Endodermal cell (in vitro differentiated cells): ENCODE data around the gene RNF182. TPM values are rescaled to one million over a fixed set of nuclear protein-coding genes. Genes with fewer than 3 reads are reported as not detected.
"Not testable (repeated sequence)": the region's sequence is repeated elsewhere in the genome, so short reads cannot be mapped to it uniquely, and the experiment has no call there.

ENCODE experiments used
- DNase-seq: peaks from one replicate; pipeline ENCODE4 v3.0.0-alpha.2; 2017
- H3K27ac ChIP-seq: 2 replicates; pipeline ENCODE4 v1.5.1; 2013; ENCODE audit warnings: mild to moderate bottlenecking, low read depth, low read length, moderate library complexity
- H3K27me3 ChIP-seq: 2 replicates; pipeline ENCODE4 v1.6.1; 2013; ENCODE audit warnings: mild to moderate bottlenecking, low read length, moderate library complexity; ENCODE audit not compliant: insufficient read depth, control insufficient read depth, poor library complexity, severe bottlenecking
- H3K36me3 ChIP-seq: 2 replicates; pipeline ENCODE4 v1.7.0; 2013; ENCODE audit warnings: mild to moderate bottlenecking, low read length, moderate library complexity; ENCODE audit not compliant: control insufficient read depth, insufficient read depth
- H3K4me1 ChIP-seq: one replicate; pipeline ENCODE4 v1.7.0; 2013; ENCODE audit warnings: low read length; ENCODE audit not compliant: control insufficient read depth, insufficient read depth
- H3K4me3 ChIP-seq: 2 replicates; pipeline ENCODE4 v1.5.1; 2013; ENCODE audit warnings: mild to moderate bottlenecking, low read length, moderate library complexity
- H3K9ac ChIP-seq: 2 replicates; pipeline ENCODE4 v1.6.1; 2013; ENCODE audit warnings: mild to moderate bottlenecking, low read length, moderate library complexity; ENCODE audit not compliant: poor library complexity, severe bottlenecking; ENCODE audit errors: extremely low read depth
- H3K9me3 ChIP-seq: 2 replicates; pipeline ENCODE4 v1.6.1; 2013; ENCODE audit warnings: mild to moderate bottlenecking, low read length, moderate library complexity; ENCODE audit not compliant: control insufficient read depth
- H3K27ac Mint-ChIP-seq: 2 replicates; pipeline ENCODE4 v1.8.0; 2020; ENCODE audit warnings: mixed read lengths
- H3K27me3 Mint-ChIP-seq: 2 replicates; pipeline ENCODE4 v1.8.0; 2021; ENCODE audit warnings: mild to moderate bottlenecking, mixed read lengths; ENCODE audit not compliant: insufficient read depth
- H3K36me3 Mint-ChIP-seq: 2 replicates; pipeline ENCODE4 v1.8.0; 2020; ENCODE audit warnings: low read depth, mixed read lengths
- H3K4me1 Mint-ChIP-seq: 2 replicates; pipeline ENCODE4 v1.8.0; 2020; ENCODE audit warnings: mixed read lengths
- H3K4me3 Mint-ChIP-seq: 2 replicates; pipeline ENCODE4 v1.8.0; 2020; ENCODE audit warnings: mild to moderate bottlenecking, moderate library complexity, mixed read lengths
- H3K9me3 Mint-ChIP-seq: 2 replicates; pipeline ENCODE4 v1.8.0; 2020; ENCODE audit warnings: mild to moderate bottlenecking, mixed read lengths
- WGBS, 2 experiments: methylation state at CpG; one replicate each; pipeline versions ENCODE4 v1.1.5 to v1.1.7; 2013; ENCODE audit warnings: missing lambda C conversion rate in 2 of 2, mixed read lengths in 1 of 2; ENCODE audit not compliant: insufficient coverage in 1 of 2, insufficient read length in 1 of 2; 5-methylcytosine and 5-hydroxymethylcytosine counted together
- total RNA-seq, 2 donors: library from RNA; stranded (reverse); fragmentation: NEBNext Ultra II Directional in 1 of 2; extraction: Animal tissue kit (Norgen Biotek cat#: 25700) in 1 of 2; gene quantifications; 2 replicates in 1 of 2; 3 replicates in 1 of 2; pipeline ENCODE4 v1.2.1, GENCODE V29; 2021
- TF ChIP-seq, protein P1 (sequence below): fragments of 200-600 bp; sonication (generic); conservative IDR thresholded peaks from 2 replicates; pipeline ENCODE4 v1.5.0; 2021; ENCODE audit warnings: antibody characterized with exemption, mild to moderate bottlenecking

Gene RNF182
- total RNA-seq, 2 donors from 2014 or later, result 4.1 to 5.2 TPM

DNA sequence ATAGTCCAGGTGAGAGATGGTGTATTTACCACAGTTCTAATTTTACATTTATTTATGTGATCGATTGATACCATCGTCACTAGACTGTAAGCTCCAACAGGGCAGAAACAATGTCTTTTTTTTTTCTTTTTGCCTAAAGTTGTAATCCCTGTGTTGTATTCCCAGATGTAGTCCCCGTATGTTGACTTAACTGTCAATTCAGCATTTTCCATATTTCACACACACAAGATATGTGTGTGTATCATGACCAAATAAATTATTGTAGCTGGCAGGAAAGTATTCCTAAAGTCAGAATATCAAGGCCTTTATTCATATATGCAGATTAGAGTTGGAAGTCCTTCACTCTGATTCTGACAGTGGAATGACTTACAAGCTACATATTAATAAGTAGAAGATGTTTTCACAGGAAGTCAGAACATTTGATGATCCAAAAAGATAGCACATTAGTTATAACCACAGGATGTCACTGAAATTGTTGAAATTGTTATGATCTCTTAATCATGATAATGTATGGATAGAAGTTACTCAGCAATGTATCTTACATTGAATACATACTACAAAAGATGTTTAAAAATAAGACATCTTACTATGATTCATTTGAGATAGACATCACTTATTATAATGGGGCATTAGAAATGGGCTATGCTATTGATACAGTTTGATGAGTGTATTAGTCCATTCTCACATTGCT, 10.6 kb downstream of the RNF182 start:
- no peaks in the 10 kb centered on the region for H3K27me3 ChIP-seq
- H3K4me1 ChIP-seq, result no peaks in the 10 kb centered on the region
- H3K36me3 ChIP-seq, result no peaks in the 10 kb centered on the region
- Mint-ChIP-seq H3K36me3 (no peaks in the 10 kb centered on the region), H3K4me1 (no peaks in the 10 kb centered on the region), H3K27ac (no peak overlapping the region), H3K9me3 (no peaks in the 10 kb centered on the region), H3K27me3 (no peaks in the 10 kb centered on the region), H3K4me3 (no peak overlapping the region)
- TF ChIP-seq, protein P1, sequence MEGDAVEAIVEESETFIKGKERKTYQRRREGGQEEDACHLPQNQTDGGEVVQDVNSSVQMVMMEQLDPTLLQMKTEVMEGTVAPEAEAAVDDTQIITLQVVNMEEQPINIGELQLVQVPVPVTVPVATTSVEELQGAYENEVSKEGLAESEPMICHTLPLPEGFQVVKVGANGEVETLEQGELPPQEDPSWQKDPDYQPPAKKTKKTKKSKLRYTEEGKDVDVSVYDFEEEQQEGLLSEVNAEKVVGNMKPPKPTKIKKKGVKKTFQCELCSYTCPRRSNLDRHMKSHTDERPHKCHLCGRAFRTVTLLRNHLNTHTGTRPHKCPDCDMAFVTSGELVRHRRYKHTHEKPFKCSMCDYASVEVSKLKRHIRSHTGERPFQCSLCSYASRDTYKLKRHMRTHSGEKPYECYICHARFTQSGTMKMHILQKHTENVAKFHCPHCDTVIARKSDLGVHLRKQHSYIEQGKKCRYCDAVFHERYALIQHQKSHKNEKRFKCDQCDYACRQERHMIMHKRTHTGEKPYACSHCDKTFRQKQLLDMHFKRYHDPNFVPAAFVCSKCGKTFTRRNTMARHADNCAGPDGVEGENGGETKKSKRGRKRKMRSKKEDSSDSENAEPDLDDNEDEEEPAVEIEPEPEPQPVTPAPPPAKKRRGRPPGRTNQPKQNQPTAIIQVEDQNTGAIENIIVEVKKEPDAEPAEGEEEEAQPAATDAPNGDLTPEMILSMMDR, result no peak
- H3K9me3 ChIP-seq, result peaks cover 7% of the 10 kb centered on the region
- no peak for DNase-seq
- no peak overlapping the region for H3K9ac ChIP-seq
- no peak overlapping the region for H3K27ac ChIP-seq
- no peak overlapping the region for H3K4me3 ChIP-seq
- WGBS, 2 experiments, result 100% methylated on average over 1 to 3 of the region's 3 CpGs

DNA sequence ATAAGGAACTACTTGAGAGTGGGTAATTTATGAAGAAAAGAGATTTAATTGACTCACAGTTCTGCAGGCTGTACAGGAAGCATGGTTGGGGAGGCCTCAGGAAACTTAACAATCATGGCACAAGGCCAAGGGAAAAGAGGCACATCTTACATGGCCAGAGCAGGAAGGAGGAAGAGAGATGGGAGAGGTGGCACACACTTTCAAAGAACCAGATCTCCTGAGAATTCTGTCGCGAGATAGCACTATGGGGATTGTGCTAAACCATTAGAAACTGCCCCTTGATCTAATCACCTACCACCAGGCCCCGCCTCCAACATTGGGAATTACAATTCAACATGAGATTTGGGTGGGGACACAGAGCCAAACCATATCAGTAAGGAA, 11.1 kb downstream of the RNF182 start:
- not testable (repeated sequence) for H3K27ac ChIP-seq, H3K4me1 ChIP-seq, DNase-seq, H3K9ac ChIP-seq, H3K4me1 Mint-ChIP-seq, H3K36me3 ChIP-seq, H3K27me3 Mint-ChIP-seq, H3K36me3 Mint-ChIP-seq, H3K27me3 ChIP-seq, H3K4me3 Mint-ChIP-seq, H3K27ac Mint-ChIP-seq, H3K4me3 ChIP-seq, H3K9me3 Mint-ChIP-seq
- 60 to 96% methylated on average over 1 to 3 of the region's 3 CpGs for WGBS, 2 experiments
- peaks cover 11% of the 10 kb centered on the region for H3K9me3 ChIP-seq

DNA sequence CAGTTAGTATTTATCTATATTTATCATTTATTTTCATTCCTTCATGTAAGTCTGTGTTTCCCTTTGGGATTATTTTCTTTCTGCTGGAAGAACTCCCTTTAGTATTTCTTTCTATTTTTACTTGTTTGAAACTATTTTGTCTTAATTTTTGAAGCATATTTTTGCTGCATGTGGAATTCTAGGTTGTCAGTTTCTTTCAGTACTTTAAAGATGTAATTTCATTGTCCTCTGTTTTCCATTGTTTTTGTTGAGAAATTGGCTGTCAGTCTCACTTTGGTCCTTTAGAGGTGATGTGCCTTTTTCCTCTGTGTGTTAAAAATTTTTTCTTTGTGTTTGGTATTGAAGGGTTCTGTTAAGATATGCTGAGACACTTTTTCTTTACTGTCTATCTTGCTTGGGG, 17.1 kb downstream of the RNF182 start:
- H3K36me3 Mint-ChIP-seq, result peaks cover 6% of the 10 kb centered on the region
- H3K4me3 Mint-ChIP-seq, result no peak overlapping the region
- H3K4me1 ChIP-seq, result no peaks in the 10 kb centered on the region
- TF ChIP-seq, protein P1, result no peak
- no peaks in the 10 kb centered on the region for H3K36me3 ChIP-seq
- DNase-seq, result no peak
- peaks cover 4% of the 10 kb centered on the region for H3K4me1 Mint-ChIP-seq
- no peak overlapping the region for H3K27ac ChIP-seq
- no peak overlapping the region for H3K4me3 ChIP-seq
- peaks cover 29% of the 10 kb centered on the region for H3K9me3 Mint-ChIP-seq
- peaks cover 29% of the 10 kb centered on the region for H3K9me3 ChIP-seq
- H3K27me3 Mint-ChIP-seq, result no peaks in the 10 kb centered on the region
- no peak overlapping the region for H3K9ac ChIP-seq
- no peak overlapping the region for H3K27ac Mint-ChIP-seq
- no peaks in the 10 kb centered on the region for H3K27me3 ChIP-seq

DNA sequence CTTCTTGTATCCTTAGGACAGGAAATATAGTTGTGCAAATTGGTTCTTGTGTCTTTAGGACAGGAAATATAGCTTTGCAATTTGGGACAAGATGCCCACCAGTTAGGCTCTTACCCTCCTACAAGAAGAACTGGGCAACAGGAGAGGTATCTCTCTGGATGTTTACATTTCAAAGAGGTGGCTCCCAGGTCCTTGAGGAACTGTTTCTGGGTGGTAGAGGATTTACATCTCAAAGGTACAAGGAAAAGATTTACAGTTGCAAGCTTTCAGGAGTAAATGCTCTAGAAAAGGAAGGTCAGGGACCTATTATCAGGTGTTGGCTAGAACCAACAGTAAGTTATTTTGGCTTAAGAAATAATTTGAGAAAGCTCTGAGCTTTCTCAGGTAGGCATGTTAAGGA, 19.2 kb downstream of the RNF182 start:
- Mint-ChIP-seq H3K36me3 (peaks cover 9% of the 10 kb centered on the region), H3K27me3 (no peaks in the 10 kb centered on the region)

More for the DNA sequence above, 19.2 kb downstream of the RNF182 start:
- no peak overlapping the region for H3K4me3 ChIP-seq
- no peaks in the 10 kb centered on the region for H3K36me3 ChIP-seq
- H3K9me3 ChIP-seq, result peaks cover 49% of the 10 kb centered on the region
- TF ChIP-seq, protein P1, result no peak
- H3K4me3 Mint-ChIP-seq, result no peak overlapping the region
- H3K27me3 ChIP-seq, result no peaks in the 10 kb centered on the region
- no peak overlapping the region for H3K27ac Mint-ChIP-seq
- H3K27ac ChIP-seq, result no peak overlapping the region
- H3K4me1 Mint-ChIP-seq, result peaks cover 4% of the 10 kb centered on the region
- no peak for DNase-seq
- H3K9me3 Mint-ChIP-seq, result peaks cover 40% of the 10 kb centered on the region
- H3K4me1 ChIP-seq, result no peaks in the 10 kb centered on the region
- H3K9ac ChIP-seq, result no peak overlapping the region
